HCT116 (cell line): ENCODE results near the gene HOOK1. TPM values are rescaled to one million over a fixed set of nuclear protein-coding genes. Genes with fewer than 3 reads are reported as not detected.

Experiments used
- ATAC-seq: fragments of 200-7000 bp; cut with Tn5 transposase; 2 replicates; pipeline ENCODE4 v1.9.1; 2020; ENCODE audit warnings: mild to moderate bottlenecking, moderate library complexity
- BruUV-seq: library from RNA; stranded (reverse); fragments of 400-500 nt; replicated peaks from 2 replicates; lab custom pipeline; 2021; lab: Mats Ljungman, UMichigan
- CTCF ChIA-PET: fragments of 300-600 bp; sonication (Branson Sonifier 250); formaldehyde crosslinking; loops from one replicate; lab custom pipeline; 2021; ENCODE audit warnings: antibody characterized with exemption; lab: Charles Lee
- POLR2A ChIA-PET: fragments of 300-600, 350-600 bp; sonication (Branson Sonifier 250); formaldehyde crosslinking; loops from one replicate; lab custom pipeline; 2021; ENCODE audit warnings: antibody characterized with exemption; lab: Charles Lee
- RAD21 ChIA-PET, 2 experiments: fragments of 300-600 bp; sonication (Branson Sonifier 250); formaldehyde crosslinking; loops; one replicate each; lab custom pipeline; 2023; ENCODE audit warnings: low total read pairs in 2 of 2; ENCODE audit not compliant: uncharacterized antibody in 2 of 2, unreplicated experiment in 2 of 2, low non-redundant PET in 1 of 2; lab: Charles Lee
- DNase-seq: peaks from one replicate; pipeline ENCODE4 v3.0.0-alpha.2; 2010; ENCODE audit warnings: low read depth, low spot score
- H2AFZ ChIP-seq: fragments of 200-600 bp; shearing (Covaris generic), sonication (generic); 2 replicates; pipeline ENCODE4 v1.6.1; 2017; ENCODE audit warnings: low read depth, mixed run types, mixed read lengths, antibody characterized with exemption, low read length; ENCODE audit not compliant: poor library complexity, severe bottlenecking
- H3K27ac ChIP-seq: 2 replicates; pipeline ENCODE4 v1.5.1; 2012; ENCODE audit warnings: low read depth, low read length
- H3K27me3 ChIP-seq: fragments of 200-600 bp; sonication (generic); 2 replicates; pipeline ENCODE4 v1.6.1; 2016; ENCODE audit warnings: mixed run types, low read length, mixed read lengths; ENCODE audit not compliant: insufficient read depth
- H3K36me3 ChIP-seq, 2 experiments: fragments of 200-500 bp in 1 of 2; fragments of 200-600 bp in 1 of 2; sonication (Bioruptor generic) in 1 of 2; sonication (generic) in 1 of 2; 2 replicates each; pipeline versions ENCODE4 v1.5.1 to v1.6.1; 2014 to 2016; ENCODE audit warnings: low read length in 2 of 2, inconsistent platforms in 1 of 2, mixed read lengths in 1 of 2, mixed run types in 1 of 2; ENCODE audit not compliant: insufficient read depth in 2 of 2, control insufficient read depth in 1 of 2
- H3K4me1 ChIP-seq, 2 experiments: fragments of 200-600 bp in 1 of 2; sonication (generic) in 1 of 2; 2 replicates each; pipeline versions ENCODE4 v1.5.1 to v1.6.1; 2012 to 2017; ENCODE audit warnings: low read length in 2 of 2, inconsistent platforms in 1 of 2, mild to moderate bottlenecking in 1 of 2, mixed read lengths in 1 of 2, mixed run types in 1 of 2, moderate library complexity in 1 of 2; ENCODE audit not compliant: insufficient read depth in 2 of 2, control insufficient read depth in 1 of 2
- H3K4me2 ChIP-seq: fragments of 200-600 bp; sonication (generic); 2 replicates; pipeline ENCODE4 v1.6.1; 2017; ENCODE audit warnings: mixed run types, low read length, mixed read lengths
- H3K4me3 ChIP-seq, 2 experiments: fragments of 200-600 bp in 1 of 2; sonication (generic) in 1 of 2; replicated peaks in 1 of 2; 2 replicates each; pipeline ENCODE4 v1.5.1; 2011 to 2016; ENCODE audit warnings: low read length in 2 of 2, control low read depth in 1 of 2, low read depth in 1 of 2, mild to moderate bottlenecking in 1 of 2, mixed read lengths in 1 of 2, mixed run types in 1 of 2
- H3K79me2 ChIP-seq: fragments of 200-600 bp; sonication (generic); 2 replicates; pipeline ENCODE4 v1.6.1; 2017; ENCODE audit warnings: mild to moderate bottlenecking, mixed run types, low read length, moderate library complexity, mixed read lengths; ENCODE audit not compliant: insufficient read depth
- H3K9ac ChIP-seq: fragments of 200-600 bp; sonication (generic); 2 replicates; pipeline ENCODE4 v1.6.1; 2016; ENCODE audit warnings: low read length, mixed read lengths
- H3K9me2 ChIP-seq: fragments of 200-600 bp; sonication (generic), shearing (Covaris generic); 2 replicates; pipeline ENCODE4 v1.6.1; 2017; ENCODE audit warnings: mixed run types, mild to moderate bottlenecking, moderate library complexity; ENCODE audit not compliant: insufficient read depth
- H3K9me3 ChIP-seq, 2 experiments: fragments of 200-500 bp in 1 of 2; fragments of 200-600 bp in 1 of 2; sonication (Bioruptor generic) in 1 of 2; sonication (generic) in 1 of 2; 2 replicates each; pipeline ENCODE4 v1.6.1; 2014 to 2017; ENCODE audit warnings: low read length in 2 of 2, mixed read lengths in 2 of 2, inconsistent platforms in 1 of 2, low read depth in 1 of 2, mild to moderate bottlenecking in 1 of 2, mixed run types in 1 of 2, moderate library complexity in 1 of 2; ENCODE audit not compliant: control insufficient read depth in 1 of 2, insufficient read depth in 1 of 2
- H4K20me1 ChIP-seq: fragments of 200-600 bp; sonication (generic), shearing (Covaris generic); 2 replicates; pipeline ENCODE4 v1.6.1; 2017; ENCODE audit warnings: mixed run types, mild to moderate bottlenecking, moderate library complexity; ENCODE audit not compliant: insufficient read depth
- CBX3 ChIP-seq: IDR thresholded peaks from 2 replicates; pipeline ENCODE4 v1.6.1; 2012; ENCODE audit warnings: low read depth
- CTCF ChIP-seq, 3 experiments: fragments of 200-600 bp in 1 of 3; sonication (generic) in 1 of 3; IDR thresholded peaks in 2 of 3; conservative IDR thresholded peaks in 1 of 3; 2 replicates each; pipeline ENCODE4 v1.5.1; 2012 to 2017; ENCODE audit warnings: low read depth in 2 of 3, low read length in 2 of 3, antibody characterized with exemption in 1 of 3, borderline replicate concordance in 1 of 3, control low read depth in 1 of 3, mild to moderate bottlenecking in 1 of 3, mixed read lengths in 1 of 3, mixed run types in 1 of 3, moderate library complexity in 1 of 3; ENCODE audit not compliant: insufficient read depth in 1 of 3
- EGR1 ChIP-seq: IDR thresholded peaks from 2 replicates; pipeline ENCODE4 v1.6.1; 2012; ENCODE audit warnings: low read depth
- ELF1 ChIP-seq: IDR thresholded peaks from 2 replicates; pipeline ENCODE4 v1.6.1; 2012; ENCODE audit warnings: low read depth, borderline replicate concordance
- EZH2 ChIP-seq: fragments of 200-600 bp; sonication (generic); IDR thresholded peaks from 2 replicates; pipeline ENCODE4 v1.6.1; 2017; ENCODE audit warnings: antibody characterized with exemption, mixed run types
- EZH2phosphoT487 ChIP-seq: fragments of 200-600 bp; IDR thresholded peaks from 2 replicates; pipeline ENCODE4 v1.6.1; 2018; ENCODE audit warnings: antibody characterized with exemption, borderline replicate concordance
- FOSL1 ChIP-seq: IDR thresholded peaks from 2 replicates; pipeline ENCODE4 v1.6.1; 2012; ENCODE audit warnings: low read depth
- POLR2A ChIP-seq: IDR thresholded peaks from 2 replicates; pipeline ENCODE4 v1.7.0; 2011; ENCODE audit warnings: borderline replicate concordance; ENCODE audit not compliant: insufficient read depth, insufficient read length; ENCODE audit errors: extremely low read depth
- POLR2AphosphoS5 ChIP-seq: IDR thresholded peaks from 2 replicates; pipeline ENCODE4 v1.6.1; 2011; ENCODE audit warnings: mild to moderate bottlenecking, low read depth, low read length, moderate library complexity
- RAD21 ChIP-seq: IDR thresholded peaks from 2 replicates; pipeline ENCODE4 v1.6.1; 2012; ENCODE audit warnings: low read depth, mild to moderate bottlenecking
- SRF ChIP-seq: IDR thresholded peaks from 2 replicates; pipeline ENCODE4 v1.6.1; 2012; ENCODE audit warnings: low read depth
- TCF7L2 ChIP-seq: IDR thresholded peaks from 2 replicates; pipeline ENCODE4 v1.7.0; 2011; ENCODE audit warnings: borderline replicate concordance, inconsistent platforms; ENCODE audit not compliant: insufficient read depth, insufficient read length; ENCODE audit errors: extremely low read depth
- ZFX ChIP-seq: fragments of 450-650 bp; IDR thresholded peaks from 2 replicates; pipeline ENCODE4 v1.6.1; 2017
- ZNF274 ChIP-seq: fragments of 200-500 bp; sonication (Bioruptor generic); IDR thresholded peaks from 2 replicates; pipeline ENCODE4 v1.6.1; 2014; ENCODE audit warnings: mild to moderate bottlenecking, low read depth, low read length, inconsistent platforms
- intact Hi-C: fragments of 100-400 bp; cut with micrococcal nuclease; formaldehyde crosslinking; loops from 2 replicates; pipeline ENCODE4 v1.10.0; 2022
- total RNA-seq: library from RNA; stranded (reverse); gene quantifications from one replicate; pipeline ENCODE4 v1.2.1, GENCODE V29; 2021; ENCODE audit not compliant: unreplicated experiment
- TF ChIP-seq, protein P1 (sequence below): IDR thresholded peaks from 2 replicates; pipeline ENCODE4 v1.6.1; 2011; ENCODE audit warnings: mild to moderate bottlenecking, low read length, moderate library complexity; ENCODE audit not compliant: insufficient replicate concordance; ENCODE audit errors: extremely low read depth

The HOOK1 gene
- total RNA-seq, 1 experiment from 2014 or later, result 30.9 TPM

DNA sequence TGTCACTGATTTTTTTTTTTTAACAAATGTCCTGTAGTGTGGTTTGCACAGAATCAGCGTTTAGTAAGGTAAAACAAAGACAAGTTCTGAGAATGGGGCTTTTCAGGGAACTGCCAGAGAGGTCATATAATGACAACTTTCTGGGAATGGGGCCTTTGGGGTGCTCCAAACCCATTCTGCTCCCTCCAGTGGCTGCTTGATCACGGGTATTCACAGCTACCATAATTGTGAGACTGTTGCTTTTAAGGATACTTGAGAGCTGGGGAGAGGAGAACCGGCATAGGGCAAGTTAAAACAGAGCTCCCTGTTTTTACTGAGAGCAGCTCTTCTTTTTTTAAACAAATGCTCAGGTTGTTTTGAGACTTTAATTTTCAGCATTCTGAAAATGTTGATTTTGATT is 63.6 kb downstream of the HOOK1 start:
- no peaks in the 10 kb centered on the region for H4K20me1 ChIP-seq
- no peak overlapping the region for H3K9ac ChIP-seq
- H3K9me2 ChIP-seq, result no peaks in the 10 kb centered on the region
- no peak for ATAC-seq
- H3K4me3 ChIP-seq, result no peak overlapping the region
- no peaks in the 10 kb centered on the region for H3K79me2 ChIP-seq
- intact Hi-C loops, result no loop called here
- POLR2A ChIA-PET, result interaction anchor here (1.2 kb wide), 1 partner anchor 49 kb away, joined by 4 read pairs; no protein-coding TSS in a partner anchor
- CTCF ChIA-PET, result interaction anchor here (1.1 to 6.4 kb wide), 2 partner anchors 69 to 71 kb away, joined by 3 to 78 read pairs; no protein-coding TSS in a partner anchor
- no peak overlapping the region for H2AFZ ChIP-seq
- H3K4me1 ChIP-seq, result no peaks in the 10 kb centered on the region
- no TSS peak for BruUV-seq
- H3K9me3 ChIP-seq, result no peaks in the 10 kb centered on the region
- TF ChIP-seq TCF7L2 (no peak), CTCF (IDR thresholded peaks at IDR 0.05 in 2 of 3, conservative IDR thresholded peaks at IDR 0.05 in 1 of 3; ENCODE audit: borderline replicate concordance in 1 of 3, insufficient read depth in 1 of 3, low read depth in 2 of 3, low read length in 2 of 3) (no peak), EGR1 (no peak), SRF (no peak), EZH2 (no peak), FOSL1 (no peak), EZH2phosphoT487 (no peak), POLR2AphosphoS5 (no peak), POLR2A (no peak), ZNF274 (no peak), ELF1 (no peak), CBX3 (no peak), RAD21 (no peak), ZFX (no peak)
- TF ChIP-seq, protein P1, sequence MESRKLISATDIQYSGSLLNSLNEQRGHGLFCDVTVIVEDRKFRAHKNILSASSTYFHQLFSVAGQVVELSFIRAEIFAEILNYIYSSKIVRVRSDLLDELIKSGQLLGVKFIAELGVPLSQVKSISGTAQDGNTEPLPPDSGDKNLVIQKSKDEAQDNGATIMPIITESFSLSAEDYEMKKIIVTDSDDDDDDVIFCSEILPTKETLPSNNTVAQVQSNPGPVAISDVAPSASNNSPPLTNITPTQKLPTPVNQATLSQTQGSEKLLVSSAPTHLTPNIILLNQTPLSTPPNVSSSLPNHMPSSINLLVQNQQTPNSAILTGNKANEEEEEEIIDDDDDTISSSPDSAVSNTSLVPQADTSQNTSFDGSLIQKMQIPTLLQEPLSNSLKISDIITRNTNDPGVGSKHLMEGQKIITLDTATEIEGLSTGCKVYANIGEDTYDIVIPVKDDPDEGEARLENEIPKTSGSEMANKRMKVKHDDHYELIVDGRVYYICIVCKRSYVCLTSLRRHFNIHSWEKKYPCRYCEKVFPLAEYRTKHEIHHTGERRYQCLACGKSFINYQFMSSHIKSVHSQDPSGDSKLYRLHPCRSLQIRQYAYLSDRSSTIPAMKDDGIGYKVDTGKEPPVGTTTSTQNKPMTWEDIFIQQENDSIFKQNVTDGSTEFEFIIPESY, result no peak
- RAD21 ChIA-PET, result interaction anchor here (1.0 to 1.4 kb wide), 2 partner anchors 69 kb away, joined by 6 read pairs; no protein-coding TSS in a partner anchor
- no peak for DNase-seq
- H3K36me3 ChIP-seq, result no peaks in the 10 kb centered on the region; a peak in 2 of 4 replicates
- H3K4me2 ChIP-seq, result no peak overlapping the region
- H3K27me3 ChIP-seq, result no peaks in the 10 kb centered on the region
- H3K27ac ChIP-seq, result no peak overlapping the region
